ENCODE data around the gene TRIM14. TPM values are rescaled to one million over a fixed set of nuclear protein-coding genes. Genes with fewer than 3 reads are reported as not detected.

The TRIM14 gene
- total and polyA plus RNA-seq, 2 of the 13 experiments (the other 11 are each of a cell fraction or from before 2014, with no cell fraction given): 9.2 to 13.0 TPM

DNA sequence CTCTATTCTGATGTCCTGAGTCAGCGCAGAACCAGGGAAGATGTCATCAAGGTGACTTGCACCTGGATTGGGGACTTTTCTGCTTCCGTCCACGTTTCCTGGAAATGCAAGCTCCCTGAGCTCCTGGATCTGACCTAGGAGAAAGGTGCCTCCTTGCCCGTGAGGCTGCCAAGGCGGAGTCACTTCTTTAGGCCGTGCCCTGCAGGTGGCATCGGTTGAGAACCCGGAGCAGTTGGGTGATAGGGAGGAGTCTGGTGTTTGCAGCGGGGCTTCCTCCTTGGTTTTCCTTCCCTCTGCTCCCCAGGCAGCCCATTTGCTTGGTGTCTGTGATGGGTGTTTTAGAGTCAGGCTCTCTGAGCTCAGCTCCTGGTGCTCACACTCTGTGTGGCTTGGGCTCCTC, 47.3 kb downstream of the TRIM14 start:
- ChIA-PET POLR2A (interaction anchor here (1.1 to 1.4 kb wide), 2 partner anchors 13 to 16 kb away, joined by 3 to 4 read pairs; no protein-coding TSS in a partner anchor), CTCF (ENCODE audit: low intra/inter-chr PET ratio, low total read pairs) (no interaction called here)
- Histone ChIP-seq H3K9ac (ENCODE audit: insufficient read depth, low read depth, low read length) (no peak overlapping the region), H3K27me3 (ENCODE audit: control insufficient read depth in 1 of 2, insufficient read depth in 2 of 2, low read length in 2 of 2) (no peaks in the 10 kb centered on the region), H3K9me3 (ENCODE audit: low read length) (no peaks in the 10 kb centered on the region), H4K20me1 (ENCODE audit: insufficient read depth, low read length) (peaks cover 8% of the 10 kb centered on the region; the same call in 1 of the 2 replicates), H3K4me3 (replicated peaks in 1 of 3; ENCODE audit: insufficient read depth in 1 of 3, low read depth in 2 of 3, low read length in 3 of 3) (no peak overlapping the region), H2AFZ (ENCODE audit: low read length) (no peak overlapping the region), H3K79me2 (ENCODE audit: insufficient read depth, low read length) (peaks cover 36% of the 10 kb centered on the region), H3K36me3 (replicated peaks in 1 of 2; ENCODE audit: control insufficient read depth in 1 of 2, insufficient read depth in 2 of 2, low read length in 2 of 2) (peaks cover 12 to 31% of the 10 kb centered on the region in 2 experiments), H3K4me2 (ENCODE audit: low read depth, low read length) (no peak overlapping the region), H3K4me1 (ENCODE audit: insufficient read depth, low read length) (peaks cover 41% of the 10 kb centered on the region), H3K27ac (ENCODE audit: extremely low read length, insufficient read depth, low read length) (no peak overlapping the region)
- in situ Hi-C loops (cut with HindIII; ENCODE audit: extremely low pct_ligation_motif_present, low pct_unique_long_range_greater_than_20kb): no loop called here
- 100% methylated on average over 6 of the region's 9 CpGs for WGBS (ENCODE audit: low lambda C conversion rate)
- intact Hi-C loops (cut with micrococcal nuclease; ENCODE audit: unreplicated experiment): loop anchor here (5.0 kb wide), 1 partner anchor 136 kb away; no protein-coding TSS in a partner anchor
- ATAC-seq (no peak), DNase-seq (ENCODE audit: low spot score) (no peak), FAIRE-seq (no peak)
- BruUV-seq (replicated peaks): no TSS peak
- TF ChIP-seq CREB1 (IDR thresholded peaks at IDR 0.05): no peak
- no peak for TF ChIP-seq CREB1 (CRISPR knock-in tag; IDR thresholded peaks at IDR 0.05)
- TF ChIP-seq SP140L (CRISPR knock-in tag; IDR thresholded peaks at IDR 0.05; ENCODE audit: borderline replicate concordance): no peak
- no peak for TF ChIP-seq SIX4 (CRISPR knock-in tag; IDR thresholded peaks at IDR 0.05)
- TF ChIP-seq, protein P1, sequence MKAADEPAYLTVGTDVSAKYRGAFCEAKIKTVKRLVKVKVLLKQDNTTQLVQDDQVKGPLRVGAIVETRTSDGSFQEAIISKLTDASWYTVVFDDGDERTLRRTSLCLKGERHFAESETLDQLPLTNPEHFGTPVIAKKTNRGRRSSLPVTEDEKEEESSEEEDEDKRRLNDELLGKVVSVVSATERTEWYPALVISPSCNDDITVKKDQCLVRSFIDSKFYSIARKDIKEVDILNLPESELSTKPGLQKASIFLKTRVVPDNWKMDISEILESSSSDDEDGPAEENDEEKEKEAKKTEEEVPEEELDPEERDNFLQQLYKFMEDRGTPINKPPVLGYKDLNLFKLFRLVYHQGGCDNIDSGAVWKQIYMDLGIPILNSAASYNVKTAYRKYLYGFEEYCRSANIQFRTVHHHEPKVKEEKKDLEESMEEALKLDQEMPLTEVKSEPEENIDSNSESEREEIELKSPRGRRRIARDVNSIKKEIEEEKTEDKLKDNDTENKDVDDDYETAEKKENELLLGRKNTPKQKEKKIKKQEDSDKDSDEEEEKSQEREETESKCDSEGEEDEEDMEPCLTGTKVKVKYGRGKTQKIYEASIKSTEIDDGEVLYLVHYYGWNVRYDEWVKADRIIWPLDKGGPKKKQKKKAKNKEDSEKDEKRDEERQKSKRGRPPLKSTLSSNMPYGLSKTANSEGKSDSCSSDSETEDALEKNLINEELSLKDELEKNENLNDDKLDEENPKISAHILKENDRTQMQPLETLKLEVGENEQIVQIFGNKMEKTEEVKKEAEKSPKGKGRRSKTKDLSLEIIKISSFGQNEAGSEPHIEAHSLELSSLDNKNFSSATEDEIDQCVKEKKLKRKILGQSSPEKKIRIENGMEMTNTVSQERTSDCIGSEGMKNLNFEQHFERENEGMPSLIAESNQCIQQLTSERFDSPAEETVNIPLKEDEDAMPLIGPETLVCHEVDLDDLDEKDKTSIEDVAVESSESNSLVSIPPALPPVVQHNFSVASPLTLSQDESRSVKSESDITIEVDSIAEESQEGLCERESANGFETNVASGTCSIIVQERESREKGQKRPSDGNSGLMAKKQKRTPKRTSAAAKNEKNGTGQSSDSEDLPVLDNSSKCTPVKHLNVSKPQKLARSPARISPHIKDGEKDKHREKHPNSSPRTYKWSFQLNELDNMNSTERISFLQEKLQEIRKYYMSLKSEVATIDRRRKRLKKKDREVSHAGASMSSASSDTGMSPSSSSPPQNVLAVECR (CRISPR knock-in tag; IDR thresholded peaks at IDR 0.05; ENCODE audit: borderline replicate concordance): no peak

All from HepG2 (cell line).